ENCODE results near the gene TEX11.
"Not testable (repeated sequence)": the region's sequence is repeated elsewhere in the genome, so short reads cannot be mapped to it uniquely, and the experiment has no call there.

TEX11 gene

DNA sequence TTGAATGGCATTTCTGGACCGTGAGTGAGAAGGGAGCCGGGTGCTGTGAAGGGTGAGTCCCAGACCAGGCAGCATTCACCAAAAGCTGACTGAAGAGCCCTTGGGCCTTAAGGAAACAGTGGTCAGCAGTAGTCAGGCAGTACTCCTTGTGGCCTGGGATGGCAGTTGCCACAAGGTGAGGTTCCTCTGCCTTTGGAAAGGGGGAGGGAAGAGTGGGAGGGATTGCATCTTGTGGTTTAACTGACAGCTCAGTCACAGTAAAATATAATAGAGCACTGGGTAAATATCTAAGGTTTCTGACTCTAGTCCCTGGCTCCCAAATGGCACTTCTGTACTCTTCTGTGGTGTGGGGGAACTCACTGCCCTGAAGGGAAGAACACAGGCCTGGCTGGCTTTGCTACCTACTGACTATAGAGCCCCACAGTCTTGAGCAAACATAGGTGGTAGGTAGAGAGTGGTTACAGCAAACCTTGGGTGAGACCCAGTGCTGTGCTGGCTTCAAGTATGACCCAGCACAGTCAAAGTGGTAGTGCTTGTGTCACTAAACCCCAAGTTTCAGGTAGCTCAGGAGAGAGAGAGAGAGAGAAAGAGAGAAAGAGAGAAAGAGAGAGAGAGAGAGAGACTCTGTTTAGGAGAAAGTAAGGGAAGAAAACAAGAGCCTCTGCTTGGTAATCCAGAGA is 154.2 kb downstream of the TEX11 start:
- DNase-seq = no peak

DNA sequence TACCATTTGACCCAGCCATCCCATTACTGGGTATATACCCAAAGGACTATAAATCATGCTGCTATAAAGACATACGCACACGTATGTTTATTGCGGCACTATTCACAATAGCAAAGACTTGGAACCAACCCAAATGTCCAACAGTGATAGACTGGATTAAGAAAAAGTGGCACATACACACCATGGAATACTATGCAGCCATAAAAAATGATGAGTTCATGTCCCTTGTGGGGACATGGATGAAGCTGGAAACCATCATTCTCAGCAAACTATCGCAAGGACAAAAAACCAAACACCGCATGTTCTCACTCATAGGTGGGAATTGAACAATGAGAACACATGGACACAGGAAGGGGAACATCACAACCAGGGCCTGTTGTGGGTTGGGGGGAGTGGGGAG is 174.7 kb downstream of the TEX11 start:
- not testable (repeated sequence) for DNase-seq

DNA sequence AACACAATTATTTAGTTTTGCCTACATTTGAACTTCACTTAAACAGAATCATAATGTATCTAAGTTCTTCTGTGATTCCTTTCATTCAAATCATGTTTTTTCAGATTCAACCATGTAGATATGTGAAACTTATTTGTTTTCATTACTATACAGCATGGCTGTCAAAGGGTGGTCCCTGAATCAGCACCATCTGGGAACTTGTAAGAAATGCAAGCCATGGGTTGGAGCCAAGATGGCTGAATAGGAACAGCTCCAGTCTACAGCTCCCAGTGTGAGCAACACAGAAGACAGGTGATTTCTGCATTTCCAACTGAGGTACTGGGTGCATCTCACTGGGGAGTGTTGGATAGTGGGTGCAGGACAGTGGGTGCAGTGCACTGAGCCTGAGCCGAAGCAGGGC is 180.6 kb downstream of the TEX11 start:
- DNase-seq = not testable (repeated sequence)

DNA sequence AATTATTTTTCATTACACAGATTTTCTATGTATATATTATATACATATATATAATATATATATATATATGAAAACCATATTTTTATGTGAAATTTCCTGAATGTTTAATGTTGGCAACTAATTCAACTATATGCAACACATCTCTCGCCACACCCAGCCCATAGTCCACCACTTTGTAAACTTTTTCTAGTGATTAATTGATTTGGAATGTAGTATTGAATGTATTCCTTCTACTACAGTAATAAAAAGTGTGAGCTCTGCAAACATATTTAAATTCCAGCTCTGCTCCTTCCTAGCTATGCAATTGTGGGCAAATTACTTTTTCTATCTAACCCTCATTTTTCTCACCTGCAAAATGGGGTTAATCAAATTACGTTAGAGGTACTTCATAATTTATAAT is 187.8 kb downstream of the TEX11 start:
- DNase-seq = no peak

DNA sequence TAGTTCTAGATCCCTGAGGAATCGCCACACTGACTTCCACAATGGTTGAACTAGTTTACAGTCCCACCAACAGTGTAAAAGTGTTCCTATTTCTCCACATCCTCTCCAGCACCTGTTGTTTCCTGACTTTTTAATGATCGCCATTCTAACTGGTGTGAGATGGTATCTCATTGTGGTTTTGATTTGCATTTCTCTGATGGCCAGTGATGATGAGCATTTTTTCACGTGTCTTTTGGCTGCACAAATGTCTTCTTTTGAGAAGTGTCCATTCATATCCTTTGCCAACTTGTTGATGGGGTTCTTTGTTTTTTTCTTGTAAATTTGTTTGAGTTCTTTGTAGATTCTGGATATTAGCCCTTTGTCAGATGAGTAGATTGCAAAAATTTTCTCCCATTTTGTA is 197.2 kb downstream of the TEX11 start:
- not testable (repeated sequence) for DNase-seq

DNA sequence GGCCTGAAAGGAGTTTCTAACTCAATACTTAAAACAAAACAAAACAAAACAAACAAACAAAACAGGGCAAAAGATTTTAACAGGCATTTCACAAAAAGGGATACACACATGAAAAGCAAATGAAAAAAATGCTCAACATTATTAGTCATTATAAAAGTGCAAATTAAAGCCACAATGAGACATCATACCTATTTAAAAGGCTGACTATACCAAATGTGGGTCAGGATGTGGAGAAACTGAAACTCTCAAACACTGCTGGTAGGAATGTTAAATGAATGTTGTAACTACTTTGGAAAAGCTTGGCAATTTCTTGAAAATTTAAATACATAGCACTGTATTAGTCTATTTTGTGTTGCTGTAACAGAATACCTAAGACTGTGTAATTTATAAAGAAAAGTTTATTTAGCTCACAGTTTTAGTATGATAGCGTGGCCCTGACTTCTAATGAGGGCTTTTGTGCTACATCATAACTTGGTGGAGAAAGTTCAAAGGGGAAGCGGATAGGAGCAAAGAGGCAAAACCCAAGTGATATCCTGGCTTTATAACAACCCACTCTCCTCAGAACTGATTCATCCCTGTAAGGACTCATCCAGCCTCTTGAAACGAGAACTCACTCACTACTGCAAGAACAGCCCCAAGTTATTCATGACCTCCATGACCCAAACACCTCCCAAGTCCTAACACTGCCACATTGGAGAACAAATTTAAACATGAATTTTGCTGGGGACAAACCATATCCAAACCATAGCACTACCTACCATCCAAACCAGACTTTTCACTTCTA is 214.0 kb downstream of the TEX11 start:
- no peak for DNase-seq

DNA sequence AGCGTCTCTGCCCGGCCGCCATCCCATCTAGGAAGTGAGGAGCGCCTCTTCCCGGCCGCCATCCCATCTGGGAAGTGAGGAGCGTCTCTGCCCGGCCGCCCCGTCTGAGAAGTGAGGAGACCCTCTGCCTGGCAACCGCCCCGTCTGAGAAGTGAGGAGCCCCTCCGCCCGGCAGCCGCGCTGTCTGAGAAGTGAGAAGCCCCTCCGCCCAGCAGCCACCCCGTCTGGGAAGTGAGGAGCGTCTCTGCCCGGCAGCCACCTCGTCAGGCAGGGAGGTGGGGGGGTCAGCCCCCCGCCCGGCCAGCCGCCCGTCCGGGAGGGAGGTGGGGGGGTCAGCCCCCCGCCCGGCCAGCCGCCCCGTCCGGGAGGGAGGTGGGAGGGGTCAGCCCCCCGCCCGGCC is 229.1 kb downstream of the TEX11 start:
- DNase-seq = not testable (repeated sequence)

DNA sequence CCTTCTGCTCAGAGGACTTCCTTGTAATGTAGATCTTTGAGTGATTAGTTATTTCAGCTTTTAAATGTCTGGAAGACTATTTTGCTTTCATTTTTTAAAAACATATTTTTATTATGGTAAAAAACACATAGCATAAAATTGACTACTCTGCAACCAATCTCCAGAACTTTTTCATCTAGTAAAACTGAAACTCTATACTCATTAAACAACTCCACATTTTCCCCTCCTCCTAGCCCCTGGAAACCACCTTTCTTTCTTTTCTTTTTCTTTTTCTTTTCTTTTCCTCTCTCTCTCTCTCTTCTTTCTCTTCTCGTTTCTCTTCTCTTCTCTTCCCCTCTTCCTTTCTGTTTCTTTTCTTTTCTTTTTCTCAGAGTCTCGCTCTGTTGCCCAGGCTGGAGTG is 233.2 kb downstream of the TEX11 start:
- DNase-seq = no peak

DNA sequence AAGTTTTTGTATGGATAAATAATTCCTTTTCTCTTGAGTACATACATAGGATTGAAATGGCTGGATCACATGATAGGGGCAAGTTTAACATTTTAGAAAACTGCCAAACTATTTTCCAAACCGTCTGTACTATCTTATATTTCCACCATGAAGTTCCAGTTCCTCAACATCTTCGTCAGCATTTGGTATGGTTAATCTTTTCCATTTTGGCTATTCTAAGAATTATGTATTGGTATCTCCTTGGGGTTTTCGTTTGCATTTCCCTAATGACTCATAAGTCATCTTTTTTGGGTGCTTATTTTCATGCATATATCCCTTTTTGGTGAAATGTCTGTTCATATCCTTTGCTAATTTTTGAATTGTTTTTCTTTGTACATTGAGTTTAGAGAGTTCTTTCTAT is 236.2 kb downstream of the TEX11 start:
- no peak for DNase-seq

DNA sequence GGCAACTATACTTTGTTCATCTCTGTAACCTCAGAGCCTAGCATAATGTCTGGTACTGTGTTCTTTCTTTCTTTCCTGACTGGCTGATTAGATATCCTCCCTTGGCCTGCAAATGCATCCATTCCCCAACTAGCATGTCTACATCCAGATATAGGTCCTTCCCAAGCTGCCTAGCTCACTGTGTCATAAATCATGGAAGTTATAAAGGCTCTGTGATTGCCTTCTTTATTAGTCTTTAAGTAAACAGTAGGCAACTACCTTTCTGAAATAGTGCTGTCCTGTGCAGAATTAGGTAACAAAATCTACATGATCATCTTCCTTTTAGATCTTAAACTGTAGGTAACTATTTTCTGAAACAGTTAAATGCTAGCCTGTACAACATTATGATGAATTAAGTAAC is 239.4 kb downstream of the TEX11 start:
- no peak for DNase-seq

DNA sequence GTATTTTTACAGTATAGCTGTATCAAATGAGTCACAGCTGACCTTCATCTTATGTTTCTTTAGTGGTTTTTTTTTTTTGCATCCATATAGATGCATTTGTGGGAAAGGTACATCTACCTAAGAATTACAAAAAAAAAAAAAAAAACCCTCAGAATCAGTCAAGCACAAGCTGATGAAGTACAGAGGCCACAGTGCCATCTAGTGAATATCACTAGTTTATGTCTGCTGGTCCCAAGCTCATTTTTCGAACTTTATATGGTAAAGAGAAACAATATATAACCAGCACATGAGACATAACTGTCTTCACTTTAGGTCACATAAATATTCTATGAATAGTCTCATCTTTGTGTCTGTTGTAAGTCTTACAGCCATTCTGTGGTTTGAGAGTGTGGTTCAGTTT is 243.8 kb downstream of the TEX11 start:
- no peak for DNase-seq

DNA sequence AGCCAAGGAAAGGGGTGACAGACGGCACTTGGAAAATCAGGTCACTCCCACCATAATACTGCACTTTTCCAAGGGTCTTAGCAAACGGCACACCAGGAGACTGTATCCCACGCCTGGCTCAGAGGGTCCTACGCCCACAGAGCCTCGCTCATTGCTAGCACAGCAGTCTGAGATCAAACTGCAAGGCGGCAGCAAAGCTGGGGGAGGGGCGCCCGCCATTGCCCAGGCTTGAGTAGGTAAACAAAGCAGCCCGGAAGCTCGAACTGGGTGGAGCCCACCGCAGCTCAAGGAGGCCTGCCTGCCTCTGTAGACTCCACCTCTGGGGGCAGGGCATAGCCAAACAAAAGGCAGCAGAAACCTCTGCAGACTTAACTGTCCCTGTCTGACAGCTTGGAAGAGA is 247.4 kb downstream of the TEX11 start:
- not testable (repeated sequence) for DNase-seq

DNA sequence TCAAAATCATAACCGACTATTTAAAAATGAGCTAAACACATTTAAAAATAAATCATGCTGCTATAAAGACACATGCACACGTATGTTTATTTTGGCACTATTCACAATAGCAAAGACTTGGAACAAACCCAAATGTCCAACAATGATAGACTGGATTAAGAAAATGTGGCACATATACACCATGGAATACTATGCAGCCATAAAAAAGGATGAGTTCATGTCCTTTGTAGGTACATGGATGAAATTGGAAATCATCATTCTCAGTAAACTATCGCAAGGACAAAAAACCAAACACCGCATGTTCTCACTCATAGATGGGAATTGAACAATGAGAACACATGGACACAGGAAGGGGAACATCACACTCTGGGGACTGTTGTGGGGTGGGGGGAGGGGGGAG is 251.0 kb downstream of the TEX11 start:
- DNase-seq = not testable (repeated sequence)

DNA sequence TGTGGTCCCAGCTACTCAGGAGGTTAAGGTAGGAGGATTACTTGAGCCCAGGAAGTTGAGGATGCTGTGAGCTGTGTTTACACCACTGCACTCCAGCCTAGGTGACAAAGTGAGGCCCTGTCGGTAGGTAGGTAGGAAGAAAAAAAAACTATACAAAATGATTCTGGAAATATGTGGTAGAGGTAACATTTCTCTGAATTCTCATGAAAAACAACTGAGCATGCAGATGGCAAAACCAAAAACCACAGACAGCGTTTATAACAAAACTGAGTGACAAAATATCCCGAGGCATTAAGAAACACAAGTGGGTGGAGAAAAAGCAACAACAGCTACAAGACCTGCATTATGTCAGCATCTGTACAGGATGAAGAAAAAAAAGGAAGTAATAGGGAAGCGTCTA is 252.2 kb downstream of the TEX11 start:
- DNase-seq = no peak

DNA sequence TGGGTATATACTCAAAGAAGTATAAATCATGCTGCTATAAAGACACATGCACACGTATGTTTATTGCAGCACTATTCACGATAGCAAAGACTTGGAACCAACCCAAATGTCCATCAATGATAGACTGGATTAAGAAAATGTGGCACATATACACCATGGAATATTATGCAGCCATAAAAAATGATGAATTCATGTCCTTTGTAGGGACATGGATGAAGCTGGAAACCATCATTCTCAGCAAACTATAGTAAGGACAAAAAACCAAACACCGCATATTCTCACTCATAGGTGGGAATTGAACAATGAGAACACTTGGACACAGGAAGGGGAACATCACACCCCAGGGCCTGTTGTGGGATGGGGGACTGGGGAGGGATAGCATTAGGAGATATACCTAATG is 260.6 kb downstream of the TEX11 start:
- not testable (repeated sequence) for DNase-seq

DNA sequence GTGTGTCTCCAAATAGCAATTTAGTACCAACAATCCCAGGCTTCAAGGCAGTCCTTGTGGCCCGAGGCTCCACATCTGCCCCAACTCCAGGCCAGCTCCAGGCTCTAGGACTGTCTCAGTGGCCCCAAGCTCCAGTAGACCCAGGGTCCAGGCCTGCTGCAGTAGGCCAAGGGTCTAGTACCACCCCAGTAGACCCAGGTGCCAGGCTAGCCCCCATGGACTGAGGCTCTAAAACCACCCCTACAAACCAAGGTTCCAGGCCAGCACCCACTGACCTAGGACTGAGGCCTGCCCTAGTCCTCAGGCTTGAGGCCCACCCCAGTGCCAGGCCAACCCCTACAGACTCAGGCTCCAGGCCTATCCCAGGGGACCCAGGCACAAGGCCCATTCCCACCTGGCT is 272.3 kb downstream of the TEX11 start:
- no peak for DNase-seq

DNA sequence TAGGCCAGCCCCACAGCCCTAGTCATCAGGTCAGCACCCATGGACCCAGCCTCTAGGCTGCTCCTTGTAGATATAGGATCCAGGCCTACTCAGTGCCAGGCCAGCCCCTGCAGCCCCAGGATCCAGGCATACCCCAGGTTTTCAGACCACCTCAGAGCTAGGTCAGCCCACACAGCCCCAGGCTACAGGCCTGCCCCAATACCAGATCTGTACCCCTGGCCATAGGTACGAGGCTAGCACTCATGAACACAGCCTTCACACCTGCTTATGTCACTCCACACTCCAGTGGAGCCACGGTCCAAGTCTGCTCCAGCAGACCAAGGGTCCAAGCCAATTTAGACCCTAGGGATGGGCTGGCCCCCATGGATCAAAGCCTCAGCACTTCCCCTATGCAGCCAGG is 272.8 kb downstream of the TEX11 start:
- no peak for DNase-seq

DNA sequence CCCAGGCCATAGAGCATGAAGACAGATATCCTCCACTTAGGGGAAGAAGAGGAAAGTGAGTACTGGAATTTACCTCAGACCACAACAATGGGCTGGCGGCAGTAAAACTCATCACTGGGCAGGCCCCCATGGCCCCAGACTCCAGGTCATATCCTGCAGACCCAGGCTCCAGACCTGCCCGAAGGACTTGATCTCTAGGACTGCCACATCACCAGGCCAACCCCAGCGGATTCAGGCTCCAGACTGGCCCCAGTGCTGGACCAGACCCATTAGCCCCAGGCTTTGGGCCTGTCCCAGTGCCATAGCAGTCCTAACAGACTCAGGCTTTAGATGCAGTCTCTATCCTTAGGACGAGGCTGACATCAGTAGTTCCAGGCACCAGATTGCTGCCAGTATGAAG is 273.3 kb downstream of the TEX11 start:
- DNase-seq = no peak

DNA sequence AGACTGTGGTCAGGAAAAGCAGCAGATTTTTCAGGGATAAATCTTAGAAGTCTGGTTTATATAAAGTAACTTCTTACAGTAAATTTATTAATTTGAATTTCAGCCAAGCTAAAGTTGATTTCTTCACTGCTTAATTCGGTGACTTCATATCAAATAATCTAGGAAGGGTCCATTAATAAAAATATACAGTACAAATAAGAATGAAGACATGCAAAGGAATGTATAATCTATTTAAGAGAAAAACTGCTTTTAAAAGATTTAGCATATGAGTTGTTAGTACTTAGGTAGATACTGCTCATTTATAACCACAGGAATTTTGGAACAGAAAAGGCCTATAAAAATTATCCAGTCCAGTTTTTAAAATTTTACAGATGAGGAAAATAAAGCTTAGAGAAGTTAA is 286.8 kb downstream of the TEX11 start:
- no peak for DNase-seq

DNA sequence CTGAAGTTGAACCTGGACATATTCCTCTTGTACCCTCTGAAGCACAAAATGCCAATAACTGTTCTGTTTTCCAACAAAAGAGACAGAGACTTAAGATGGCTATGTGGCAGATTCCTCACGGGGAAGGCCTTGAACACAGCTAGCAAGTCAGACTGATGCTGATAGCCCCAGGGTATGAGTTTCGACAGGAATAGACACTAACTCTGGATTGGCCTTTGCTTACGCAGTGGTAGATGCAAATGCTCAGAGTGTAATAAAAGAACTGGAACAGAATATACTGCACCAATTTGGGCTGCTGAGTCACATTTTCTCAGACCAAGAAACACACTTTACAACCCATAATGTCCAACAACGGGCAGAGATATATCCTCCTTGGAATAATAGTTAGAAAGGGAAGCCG is 290.0 kb downstream of the TEX11 start:
- no peak for DNase-seq

DNA sequence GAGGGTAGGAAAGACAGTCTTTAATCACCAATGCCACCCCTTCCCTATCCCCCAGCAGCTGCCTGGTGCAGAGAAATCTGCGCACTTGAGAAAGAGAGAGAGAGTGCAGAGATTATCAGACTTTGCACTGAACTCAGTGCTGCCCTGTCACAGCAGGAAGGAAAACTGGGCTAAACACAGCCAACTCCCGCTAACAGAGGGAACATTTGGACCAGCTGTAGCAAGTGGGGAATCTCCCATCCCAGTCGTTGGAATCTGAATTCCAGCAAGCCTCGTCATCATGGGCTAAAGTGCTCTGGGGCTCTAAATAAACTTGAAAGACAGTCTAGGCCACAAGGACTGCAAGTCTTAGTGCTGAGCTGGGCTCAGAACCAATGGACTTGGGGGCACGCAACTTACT is 295.2 kb downstream of the TEX11 start:
- no peak for DNase-seq

DNA sequence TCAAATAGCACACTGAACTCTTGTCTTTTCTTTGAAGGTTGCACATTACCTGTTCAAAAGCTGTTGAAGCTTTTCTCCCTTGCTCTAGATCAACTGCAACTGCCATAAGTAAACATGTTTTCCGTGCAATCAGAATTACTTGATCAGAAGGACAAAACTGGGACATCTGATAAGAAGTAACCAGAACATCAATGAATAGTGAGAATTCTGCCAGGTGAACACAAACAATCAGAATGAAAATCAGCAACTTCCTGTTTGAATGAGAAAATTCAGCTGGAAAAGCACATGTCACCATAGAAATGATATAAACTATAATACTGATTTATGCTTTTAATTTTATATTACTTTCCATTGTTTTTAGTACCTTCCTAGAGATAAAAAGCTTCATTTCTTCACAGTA is 303.2 kb downstream of the TEX11 start:
- DNase-seq = no peak

DNA sequence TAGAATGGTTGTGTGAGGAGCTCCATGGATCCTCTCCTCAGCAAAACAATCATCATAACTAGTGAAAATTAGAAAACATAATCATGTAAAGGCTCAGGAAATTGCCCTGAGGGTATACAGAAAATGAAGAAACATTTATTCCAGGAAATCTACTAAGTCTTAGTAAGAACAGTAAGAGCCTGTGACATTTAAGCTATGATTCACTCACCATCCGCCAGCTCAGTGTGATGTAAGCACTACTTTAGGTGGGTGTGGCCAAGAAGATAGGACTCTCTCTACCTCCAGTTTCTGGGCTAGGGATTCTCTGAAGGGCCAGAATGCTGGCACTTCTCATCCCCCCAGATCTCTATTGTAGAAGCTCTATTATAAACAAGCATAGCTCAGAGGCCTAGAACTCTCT is 316.4 kb downstream of the TEX11 start:
- no peak for DNase-seq

DNA sequence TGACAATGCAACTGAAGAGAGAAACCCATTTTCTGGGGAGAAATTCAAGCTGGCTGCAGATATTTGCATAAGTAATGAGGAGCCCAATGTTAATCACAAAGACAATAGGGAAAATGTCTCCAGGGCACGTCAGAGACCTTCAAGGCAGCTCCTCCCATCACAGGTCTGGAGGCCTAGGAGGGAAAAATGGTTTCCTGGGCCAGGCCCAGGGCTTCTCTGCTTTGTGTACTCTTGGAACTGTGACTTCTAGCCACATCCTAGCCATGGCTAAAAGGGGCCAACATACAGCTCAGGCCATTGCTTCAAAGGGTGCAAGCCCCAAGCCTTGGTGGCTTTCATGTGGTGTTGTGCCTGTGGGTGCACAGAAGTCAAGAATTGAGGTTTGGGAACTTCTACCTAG is 321.4 kb downstream of the TEX11 start:
- not testable (repeated sequence) for DNase-seq

DNA sequence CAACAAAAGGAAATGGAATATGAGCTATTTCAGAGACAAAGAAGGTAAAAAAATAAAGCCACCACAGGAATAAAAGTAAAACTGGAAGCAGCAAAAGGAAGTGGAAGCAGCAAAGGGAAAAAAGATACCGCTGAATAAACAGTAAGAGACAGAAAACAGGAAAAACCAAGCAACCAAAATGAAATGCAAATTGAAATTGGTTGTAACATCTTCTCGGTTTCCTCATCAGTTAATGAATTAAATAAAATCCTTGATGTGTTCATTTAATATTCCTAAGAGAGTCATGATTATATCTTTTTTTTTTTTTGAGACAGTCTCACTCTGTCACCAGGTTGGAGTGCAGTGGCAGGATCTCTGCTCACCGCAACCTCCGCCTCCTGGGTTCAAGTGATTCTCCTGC is 331.1 kb downstream of the TEX11 start:
- DNase-seq = no peak

All from activated CD8-positive, alpha-beta memory T cell treated with anti-CD3 and anti-CD28 coated beads, Interleukin-2, amount 50 U/mL, for 4 hours (primary cell).